Medulla oblongata (tissue), 1 donor: Measurements from ENCODE around the gene SLC25A45.

Experiments
- DNase-seq: peaks from one replicate; pipeline ENCODE4 v3.0.0-alpha.2; 2015; ENCODE audit errors: extremely low spot score

The SLC25A45 gene

DNA sequence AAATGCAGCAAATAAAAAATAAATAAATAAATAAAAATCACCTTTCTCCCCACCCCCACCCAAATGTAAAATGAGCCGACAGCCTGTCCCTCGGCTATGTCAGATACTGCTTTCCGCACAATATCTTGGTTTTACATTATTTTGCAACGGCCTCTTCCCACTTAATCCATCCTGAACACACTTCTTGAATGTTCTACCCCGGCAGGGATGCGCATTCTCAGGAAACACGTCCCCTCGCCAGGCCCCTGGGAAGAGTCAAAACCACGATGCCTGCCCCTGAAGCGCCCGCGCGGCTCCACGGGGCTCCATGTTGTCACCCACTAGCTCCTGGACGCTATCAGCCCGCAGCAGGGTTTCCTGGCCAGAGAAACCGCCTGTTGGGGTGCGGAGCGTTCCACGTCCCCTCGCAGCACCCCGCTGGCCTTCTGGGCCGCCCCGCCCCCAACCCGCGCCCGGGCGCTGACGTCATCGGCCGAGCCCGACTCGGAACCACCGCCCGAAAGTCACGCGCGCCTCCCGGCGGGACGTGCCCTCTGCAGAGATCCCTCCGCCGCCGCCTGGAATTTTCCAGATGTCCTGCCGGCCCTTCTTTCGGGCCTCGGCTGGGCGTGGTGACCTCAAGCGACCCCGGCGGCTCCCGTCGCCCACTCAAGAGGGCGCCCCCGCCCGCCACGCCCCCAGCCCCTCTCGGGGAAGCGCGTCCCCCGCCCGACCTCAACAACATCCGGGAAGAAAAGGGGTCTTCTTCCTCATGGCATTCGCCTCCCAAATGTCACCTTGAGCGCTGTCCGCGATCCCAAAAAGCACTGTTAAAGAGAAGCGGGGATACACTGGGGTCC is 39.6 kb upstream of the SLC25A45 start:
- DNase-seq: peak; percentile 96

GRCh38 chr11:65420979-65421793 is 38.7 kb upstream of the SLC25A45 start:
- peak; percentile 97 for DNase-seq

DNA sequence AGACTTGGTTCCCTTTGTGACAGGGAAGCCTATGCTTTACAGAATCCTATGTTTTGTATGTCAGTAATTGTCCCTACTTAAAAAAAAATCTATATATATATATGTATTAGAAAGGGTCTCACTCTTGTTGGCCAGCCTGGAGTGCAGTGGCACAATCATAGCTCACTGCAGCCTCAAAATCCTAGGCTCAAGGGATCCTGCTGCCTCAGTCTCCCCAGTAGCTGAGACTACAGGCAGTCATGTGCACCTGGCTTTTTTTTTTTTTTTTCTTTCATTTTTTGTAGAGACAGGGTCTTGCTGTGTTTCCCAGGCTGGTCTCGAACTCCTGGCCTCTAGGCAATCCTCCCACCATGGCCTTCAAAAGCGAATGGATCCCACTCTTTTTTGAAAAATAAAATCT is 38.1 kb upstream of the SLC25A45 start:
- DNase-seq: no peak

DNA sequence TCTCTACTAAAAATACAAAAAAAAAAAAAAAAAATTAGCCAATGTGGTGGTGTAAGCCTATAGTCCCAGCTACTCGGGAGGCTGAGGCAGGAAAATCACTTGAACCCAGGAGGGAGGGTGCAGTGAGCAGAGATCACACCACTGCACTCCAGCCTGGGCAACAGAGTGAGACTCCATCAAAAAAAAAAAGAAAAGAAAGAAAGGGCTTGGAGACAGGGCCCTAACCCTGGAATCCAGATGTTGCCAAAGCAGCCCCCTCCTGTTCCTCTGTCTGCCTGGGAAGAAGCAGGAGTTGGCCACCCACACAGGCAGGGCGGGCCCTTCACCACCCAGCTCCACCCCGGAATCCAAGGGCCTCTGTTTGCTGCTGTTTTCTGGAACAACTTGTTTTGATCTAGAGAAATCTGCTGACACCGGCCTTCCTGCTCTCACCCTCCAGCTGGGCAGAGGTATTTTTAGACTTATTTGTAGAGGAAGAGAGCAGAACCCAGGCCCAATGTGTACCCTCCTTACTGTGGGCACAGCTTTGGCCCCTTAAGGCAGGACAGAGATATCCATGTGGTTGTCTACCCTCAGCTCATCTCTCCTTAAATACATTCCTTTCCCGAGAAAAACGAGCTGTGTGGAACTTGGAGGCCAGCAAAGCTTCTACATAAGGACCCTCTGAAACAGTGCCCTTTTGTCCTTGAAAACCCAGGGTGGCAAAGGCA is 37.5 kb upstream of the SLC25A45 start:
- DNase-seq: peak; percentile 95

- DNase-seq: no peak
These were observed 37.0 kb upstream of the SLC25A45 start for GRCh38 chr11:65419460-65419771.

DNA sequence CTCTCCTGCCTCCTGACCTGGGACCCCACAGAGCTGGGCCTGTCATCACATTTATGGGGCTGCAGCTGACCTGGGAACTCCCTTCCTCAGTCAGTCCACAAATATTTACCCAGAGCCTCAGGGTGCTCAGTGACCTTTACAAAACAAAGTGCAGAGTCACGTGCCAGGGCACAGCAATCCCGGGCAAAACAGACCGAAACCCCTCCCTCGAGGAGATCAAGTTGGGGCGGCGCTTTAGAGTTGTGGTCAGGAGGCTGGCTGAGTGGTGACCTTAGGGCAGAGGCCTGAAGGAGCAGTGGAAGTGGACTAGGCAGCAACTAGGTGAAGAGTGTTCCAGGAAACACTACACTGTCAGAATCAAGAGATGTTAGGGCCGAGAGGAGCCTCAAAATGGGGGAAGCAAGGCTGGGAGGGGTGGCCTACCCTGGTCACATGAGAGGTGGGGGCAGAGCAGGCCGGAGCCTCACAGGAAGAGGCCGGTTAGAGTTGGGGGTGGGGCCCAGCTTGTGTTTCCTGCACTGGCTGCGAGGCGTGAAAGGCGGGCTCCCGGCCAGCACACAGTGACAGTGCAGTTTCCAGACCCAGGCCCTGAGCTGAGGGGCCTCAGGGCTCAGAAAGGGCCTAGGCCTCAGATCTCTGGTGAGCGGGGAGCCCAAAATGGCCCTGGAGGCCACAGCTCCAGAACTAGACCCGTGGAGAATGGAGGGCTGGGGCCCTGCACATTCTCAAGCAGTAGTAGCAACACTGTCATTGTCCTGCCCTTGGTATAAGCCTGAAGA is 36.4 kb upstream of the SLC25A45 start:
- DNase-seq: peak; percentile 96

GRCh38 chr11:65418431-65418680 is 35.9 kb upstream of the SLC25A45 start:
- DNase-seq: no peak

GRCh38 chr11:65417702-65418430 is 35.4 kb upstream of the SLC25A45 start:
- DNase-seq: peak; percentile 31

- peak; percentile 41 for DNase-seq
These were observed 34.6 kb upstream of the SLC25A45 start for GRCh38 chr11:65416841-65417701.

DNA sequence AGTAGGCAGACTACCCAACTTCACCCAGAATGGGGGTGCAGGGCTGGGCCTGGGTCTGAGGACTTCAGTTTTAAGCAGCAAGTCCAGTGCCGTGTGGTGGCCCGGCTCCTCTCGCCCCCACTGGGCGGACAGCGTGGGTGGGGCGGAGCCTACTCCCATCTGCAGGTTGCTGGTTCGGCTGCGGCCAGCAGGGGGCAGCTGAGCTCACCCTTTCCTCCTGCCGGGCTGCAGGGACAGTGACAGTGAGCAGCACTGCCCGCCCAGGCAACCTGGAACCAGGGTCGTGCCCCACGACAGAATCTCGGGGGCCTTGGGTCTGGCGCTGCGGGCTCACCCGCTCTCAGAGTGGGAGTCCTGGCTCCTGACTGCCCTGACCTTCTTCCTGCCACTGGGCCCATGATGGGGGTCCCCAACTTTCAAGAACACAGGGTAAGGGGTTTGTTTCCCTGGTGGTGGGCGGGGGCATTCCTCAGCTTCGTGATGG is 33.9 kb upstream of the SLC25A45 start:
- peak; percentile 94 for DNase-seq

GRCh38 chr11:65415499-65416340 is 33.3 kb upstream of the SLC25A45 start:
- DNase-seq: no peak

- DNase-seq: peak; percentile 27
These were observed 32.5 kb upstream of the SLC25A45 start for GRCh38 chr11:65414776-65415498.

- DNase-seq: peak; percentile 46
These were observed 30.7 kb upstream of the SLC25A45 start for GRCh38 chr11:65413077-65413664.

DNA sequence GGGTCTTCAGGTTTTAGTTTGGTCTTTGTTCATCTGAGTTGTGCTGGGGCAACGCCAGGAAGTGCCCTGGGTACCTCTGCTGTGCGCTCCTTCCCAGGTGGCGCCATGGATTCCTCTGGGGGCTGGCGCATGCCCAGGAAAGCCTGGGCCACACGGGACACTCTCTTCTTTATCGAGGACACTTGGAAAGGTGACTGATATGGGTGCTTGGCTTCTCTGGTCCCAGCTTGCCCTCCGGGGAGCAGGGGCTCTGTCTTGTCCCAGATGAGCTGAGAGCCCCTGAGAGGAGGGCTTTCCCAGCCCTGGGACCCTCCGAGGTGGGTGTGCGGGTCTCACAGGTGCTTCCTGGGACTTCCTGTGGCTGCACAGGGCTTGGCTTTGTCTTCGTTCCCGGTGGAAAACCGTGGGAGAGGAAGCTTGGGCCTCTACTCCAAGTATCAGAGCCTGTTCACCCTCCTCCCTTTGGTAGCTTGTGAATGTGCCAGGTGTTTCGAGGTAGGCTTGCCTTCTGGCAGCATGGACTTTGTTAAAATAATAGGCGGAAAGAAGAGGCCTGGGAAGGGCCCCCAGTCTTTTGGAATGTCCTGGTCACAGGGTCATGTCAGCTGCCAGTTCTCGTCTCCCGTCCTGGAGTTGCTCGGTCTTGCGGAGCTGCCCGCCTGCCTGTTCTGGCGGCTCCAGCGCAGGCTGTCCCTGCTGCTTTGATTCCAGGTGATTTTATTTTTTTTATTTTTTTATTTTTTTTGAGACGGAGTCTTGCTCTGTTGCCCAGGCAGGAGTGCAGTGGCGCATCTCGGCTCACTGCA is 30.0 kb upstream of the SLC25A45 start:
- no peak for DNase-seq

GRCh38 chr11:65411681-65412070 is 29.2 kb upstream of the SLC25A45 start:
- DNase-seq: no peak

GRCh38 chr11:65410936-65411680 is 28.7 kb upstream of the SLC25A45 start:
- DNase-seq: no peak
